ENCODE measurements around the gene EXOSC2. TPM values are rescaled to one million over a fixed set of nuclear protein-coding genes. Genes with fewer than 3 reads are reported as not detected.

EXOSC2 gene
- total RNA-seq, 2 donors from 2014 or later = 47.8 to 74.0 TPM

DNA sequence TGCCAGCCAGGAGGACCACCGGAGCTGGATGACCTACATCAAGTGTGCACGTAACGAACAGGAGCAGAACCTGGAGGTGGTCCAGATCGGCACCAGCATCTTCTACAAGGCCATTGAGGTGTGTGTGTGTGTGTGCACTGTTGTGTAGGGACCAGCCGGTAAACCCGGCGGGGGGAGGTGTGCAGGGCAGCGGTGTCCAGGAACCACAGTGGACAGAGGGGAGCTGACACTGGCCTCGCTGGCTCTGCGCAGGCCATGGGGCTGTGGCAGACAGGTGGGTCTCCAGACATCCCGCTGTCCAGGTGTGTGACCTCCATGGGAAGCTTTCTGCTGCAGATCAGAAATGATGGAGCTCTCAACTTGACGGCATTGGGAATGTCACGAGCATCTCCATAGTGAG lies 25.4 kb upstream of the EXOSC2 start:
- Histone ChIP-seq H3K4me1 (ENCODE audit: control insufficient read depth, insufficient read depth, low read length) (no peaks in the 10 kb centered on the region), H3K36me3 (ENCODE audit: control insufficient read depth, insufficient read depth, low read length) (no peaks in the 10 kb centered on the region), H3K27me3 (ENCODE audit: control insufficient read depth, insufficient read depth, low read length, poor library complexity, severe bottlenecking) (peaks cover 81% of the 10 kb centered on the region), H3K4me3 (ENCODE audit: low read length) (no peak overlapping the region), H3K9me3 (ENCODE audit: control insufficient read depth, low read length) (no peaks in the 10 kb centered on the region), H3K27ac (ENCODE audit: low read depth, low read length) (no peak overlapping the region), H3K9ac (ENCODE audit: extremely low read depth, low read length, poor library complexity, severe bottlenecking) (no peak overlapping the region)
- Mint-ChIP-seq H3K27ac (no peak overlapping the region), H3K36me3 (ENCODE audit: low read depth) (no peaks in the 10 kb centered on the region), H3K9me3 (no peaks in the 10 kb centered on the region), H3K27me3 (ENCODE audit: insufficient read depth) (peaks cover 96% of the 10 kb centered on the region), H3K4me3 (no peak overlapping the region), H3K4me1 (peaks cover 6% of the 10 kb centered on the region)
- DNase-seq = no peak
- 91 to 96% methylated on average over 12 to 13 of the region's 13 CpGs for WGBS, 2 experiments (ENCODE audit: insufficient coverage in 1 of 2, insufficient read length in 1 of 2)
- TF ChIP-seq, protein P1, sequence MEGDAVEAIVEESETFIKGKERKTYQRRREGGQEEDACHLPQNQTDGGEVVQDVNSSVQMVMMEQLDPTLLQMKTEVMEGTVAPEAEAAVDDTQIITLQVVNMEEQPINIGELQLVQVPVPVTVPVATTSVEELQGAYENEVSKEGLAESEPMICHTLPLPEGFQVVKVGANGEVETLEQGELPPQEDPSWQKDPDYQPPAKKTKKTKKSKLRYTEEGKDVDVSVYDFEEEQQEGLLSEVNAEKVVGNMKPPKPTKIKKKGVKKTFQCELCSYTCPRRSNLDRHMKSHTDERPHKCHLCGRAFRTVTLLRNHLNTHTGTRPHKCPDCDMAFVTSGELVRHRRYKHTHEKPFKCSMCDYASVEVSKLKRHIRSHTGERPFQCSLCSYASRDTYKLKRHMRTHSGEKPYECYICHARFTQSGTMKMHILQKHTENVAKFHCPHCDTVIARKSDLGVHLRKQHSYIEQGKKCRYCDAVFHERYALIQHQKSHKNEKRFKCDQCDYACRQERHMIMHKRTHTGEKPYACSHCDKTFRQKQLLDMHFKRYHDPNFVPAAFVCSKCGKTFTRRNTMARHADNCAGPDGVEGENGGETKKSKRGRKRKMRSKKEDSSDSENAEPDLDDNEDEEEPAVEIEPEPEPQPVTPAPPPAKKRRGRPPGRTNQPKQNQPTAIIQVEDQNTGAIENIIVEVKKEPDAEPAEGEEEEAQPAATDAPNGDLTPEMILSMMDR (conservative IDR thresholded peaks at IDR 0.05) = no peak

DNA sequence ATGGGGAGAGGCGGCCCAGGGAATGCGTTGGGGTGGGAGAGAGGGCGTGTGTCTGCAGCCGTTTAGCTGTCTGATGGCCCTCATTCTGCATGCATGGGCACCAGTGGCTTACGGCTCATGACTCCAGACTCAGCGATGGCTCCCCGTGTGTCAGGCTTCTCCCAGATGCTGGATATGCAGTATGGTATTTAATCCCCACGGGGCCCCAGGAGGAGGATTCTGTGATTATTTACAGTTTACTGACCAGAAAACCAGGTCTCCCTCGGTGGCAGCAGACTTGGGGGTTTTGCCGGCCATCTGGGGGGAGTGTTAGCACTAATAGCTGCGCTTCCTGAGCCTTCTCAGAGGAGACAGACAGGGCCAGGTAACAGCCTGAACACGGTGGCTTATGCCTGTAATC lies 24.9 kb upstream of the EXOSC2 start:
- H3K4me3 Mint-ChIP-seq = no peak overlapping the region
- no peaks in the 10 kb centered on the region for H3K9me3 Mint-ChIP-seq
- Histone ChIP-seq H3K4me3 (ENCODE audit: low read length) (no peak overlapping the region), H3K9ac (ENCODE audit: extremely low read depth, low read length, poor library complexity, severe bottlenecking) (no peak overlapping the region), H3K27ac (ENCODE audit: low read depth, low read length) (no peak overlapping the region), H3K4me1 (ENCODE audit: control insufficient read depth, insufficient read depth, low read length) (no peaks in the 10 kb centered on the region), H3K27me3 (ENCODE audit: control insufficient read depth, insufficient read depth, low read length, poor library complexity, severe bottlenecking) (peaks cover 76% of the 10 kb centered on the region), H3K9me3 (ENCODE audit: control insufficient read depth, low read length) (no peaks in the 10 kb centered on the region), H3K36me3 (ENCODE audit: control insufficient read depth, insufficient read depth, low read length) (no peaks in the 10 kb centered on the region)
- TF ChIP-seq, protein P1 (conservative IDR thresholded peaks at IDR 0.05) = no peak
- H3K27me3 Mint-ChIP-seq (ENCODE audit: insufficient read depth) = peaks cover 91% of the 10 kb centered on the region
- no peak overlapping the region for H3K27ac Mint-ChIP-seq
- peaks cover 6% of the 10 kb centered on the region for H3K4me1 Mint-ChIP-seq
- 76 to 81% methylated on average over 6 to 12 of the region's 12 CpGs for WGBS, 2 experiments (ENCODE audit: insufficient coverage in 1 of 2, insufficient read length in 1 of 2)
- DNase-seq = no peak
- no peaks in the 10 kb centered on the region for H3K36me3 Mint-ChIP-seq (ENCODE audit: low read depth)

DNA sequence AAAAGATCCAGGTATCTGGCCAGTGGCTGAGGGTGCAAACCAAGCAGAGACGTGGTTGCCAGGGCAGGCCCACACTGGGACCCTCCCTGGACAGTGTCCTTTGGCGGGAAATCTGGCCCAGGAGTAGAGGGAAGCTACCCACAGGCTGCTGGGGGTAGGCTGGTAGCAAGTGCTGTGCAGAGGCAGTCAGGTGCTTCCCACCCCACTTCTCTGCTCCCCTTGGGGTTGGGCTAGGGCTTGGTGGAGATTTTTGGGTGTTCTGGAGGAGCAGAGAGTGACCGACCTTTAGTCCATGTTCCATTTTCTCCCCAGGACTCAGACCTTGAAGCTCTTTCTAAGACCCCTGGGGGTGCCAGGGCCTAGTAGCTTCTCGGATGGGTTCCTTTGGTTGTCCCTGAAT lies 23.6 kb upstream of the EXOSC2 start:
- Mint-ChIP-seq H3K9me3 (no peaks in the 10 kb centered on the region), H3K4me3 (no peak overlapping the region), H3K36me3 (ENCODE audit: low read depth) (no peaks in the 10 kb centered on the region), H3K27me3 (ENCODE audit: insufficient read depth) (peaks cover 78% of the 10 kb centered on the region), H3K4me1 (peaks cover 6% of the 10 kb centered on the region), H3K27ac (no peak overlapping the region)
- Histone ChIP-seq H3K9ac (ENCODE audit: extremely low read depth, low read length, poor library complexity, severe bottlenecking) (no peak overlapping the region), H3K4me1 (ENCODE audit: control insufficient read depth, insufficient read depth, low read length) (no peaks in the 10 kb centered on the region), H3K27ac (ENCODE audit: low read depth, low read length) (no peak overlapping the region), H3K36me3 (ENCODE audit: control insufficient read depth, insufficient read depth, low read length) (no peaks in the 10 kb centered on the region), H3K27me3 (ENCODE audit: control insufficient read depth, insufficient read depth, low read length, poor library complexity, severe bottlenecking) (peaks cover 63% of the 10 kb centered on the region), H3K4me3 (ENCODE audit: low read length) (no peak overlapping the region), H3K9me3 (ENCODE audit: control insufficient read depth, low read length) (no peaks in the 10 kb centered on the region)
- TF ChIP-seq, protein P1 (conservative IDR thresholded peaks at IDR 0.05) = no peak
- no peak for DNase-seq
- 89 to 100% methylated on average over 2 to 4 of the region's 4 CpGs for WGBS, 2 experiments (ENCODE audit: insufficient coverage in 1 of 2, insufficient read length in 1 of 2)
